ENCODE measurements around the gene RPL10A. TPM values are rescaled to one million over a fixed set of nuclear protein-coding genes. Genes with fewer than 3 reads are reported as not detected.

Gene RPL10A
- total and polyA plus RNA-seq, 2 of the 8 experiments (the other 6 are each of a cell fraction or from before 2014, with no cell fraction given): 1,893 to 2,948 TPM

GRCh38 chr6:35506536-35506935 lies 38.3 kb downstream of the RPL10A start:
- Histone ChIP-seq H3K23me2 (ENCODE audit: low read depth, low read length) (no peaks in the 10 kb centered on the region; the same call in 1 of the 2 replicates), H3K14ac (ENCODE audit: insufficient read length) (no peak overlapping the region), H3K9ac (replicated peaks in 1 of 4; ENCODE audit: extremely low read depth in 1 of 4, low read depth in 3 of 4, low read length in 3 of 4) (no peak overlapping the region), H2AK5ac (ENCODE audit: low read depth, low read length) (no peak overlapping the region), H2BK5ac (ENCODE audit: low read depth, low read length) (no peak overlapping the region), H2BK12ac (ENCODE audit: low read depth, low read length) (0 out of 2 replicates have a peak overlapping the region, but pooled peaks have one; percentile 60), H3K36me3 (ENCODE audit: control insufficient read depth in 2 of 4, insufficient read depth in 4 of 4, low read length in 3 of 4) (no peaks in the 10 kb centered on the region), H3K79me2 (ENCODE audit: control insufficient read depth in 1 of 2, insufficient read depth in 2 of 2, low read length in 2 of 2) (no peaks in the 10 kb centered on the region), H3K27me3 (replicated peaks in 1 of 4; ENCODE audit: control insufficient read depth in 3 of 4, extremely low read depth in 1 of 4, insufficient read depth in 3 of 4, low read length in 3 of 4) (peaks cover 0 to 15% (median 6%) of the 10 kb centered on the region in 4 experiments; a peak in 5 of 7 replicates), H4K91ac (replicated peaks; ENCODE audit: insufficient read length, low read length) (no peak overlapping the region), H3K56ac (replicated peaks; ENCODE audit: insufficient read length, low read depth, low read length) (no peak overlapping the region), H3K4me2 (ENCODE audit: insufficient read depth in 1 of 2, low read depth in 2 of 2, low read length in 2 of 2) (no peak overlapping the region), H3K23ac (ENCODE audit: insufficient read length) (no peak overlapping the region), H4K5ac (ENCODE audit: insufficient read length, low read depth, low read length) (no peak overlapping the region), H4K8ac (ENCODE audit: extremely low read depth, insufficient read depth, low read length) (no peak overlapping the region), H3K4me1 (replicated peaks in 1 of 4; ENCODE audit: control insufficient read depth in 3 of 4, insufficient read depth in 4 of 4, low read length in 3 of 4) (peaks cover 6 to 28% (median 16%) of the 10 kb centered on the region in 4 experiments), H2BK15ac (ENCODE audit: low read length) (no peak overlapping the region), H3K9me3 (ENCODE audit: insufficient read depth in 2 of 2, low read depth in 1 of 2, low read length in 1 of 2) (no peaks in the 10 kb centered on the region), H2AFZ (ENCODE audit: low read length) (no peak overlapping the region), H4K20me1 (replicated peaks in 1 of 2; ENCODE audit: control insufficient read depth in 1 of 2, insufficient read depth in 2 of 2, low read length in 2 of 2) (no peaks in the 10 kb centered on the region), H2BK20ac (ENCODE audit: low read length) (no peak overlapping the region), H3K27ac (ENCODE audit: low read depth, low read length) (no peak overlapping the region), H3K4ac (replicated peaks; ENCODE audit: insufficient read length, low read depth, low read length) (no peak overlapping the region), H3K18ac (ENCODE audit: extremely low read depth, low read length) (no peak overlapping the region), H2BK120ac (replicated peaks; ENCODE audit: low read depth, low read length) (no peak overlapping the region), H3K79me1 (ENCODE audit: low read depth, low read length) (no peaks in the 10 kb centered on the region), H3K4me3 (ENCODE audit: extremely low read depth in 1 of 4, insufficient read depth in 2 of 4, low read depth in 3 of 4, low read length in 4 of 4) (no peak overlapping the region)
- TF ChIP-seq GTF2F1 (IDR thresholded peaks at IDR 0.05; ENCODE audit: borderline replicate concordance, low read depth, low read length) (no peak), FOSL1 (IDR thresholded peaks at IDR 0.05; ENCODE audit: insufficient read depth, low read depth, low read length) (no peak), CREB1 (IDR thresholded peaks at IDR 0.05) (no peak), EGR1 (IDR thresholded peaks at IDR 0.05; ENCODE audit: borderline replicate concordance, low read depth, low read length) (no peak), YY1 (IDR thresholded peaks at IDR 0.05; ENCODE audit: low read depth, low read length) (no peak), HDAC6 (IDR thresholded peaks at IDR 0.05; ENCODE audit: low read depth, low read length) (no peak), RAD21 (IDR thresholded peaks at IDR 0.05 in 1 of 2, conservative IDR thresholded peaks at IDR 0.05 in 1 of 2; ENCODE audit: low read depth in 2 of 2, low read length in 2 of 2) (no peak), POLR2A (IDR thresholded peaks at IDR 0.05; ENCODE audit: control extremely low read depth in 1 of 2, low read depth in 2 of 2, low read length in 2 of 2) (no peak), TCF12 (IDR thresholded peaks at IDR 0.05; ENCODE audit: low read depth, low read length) (no peak), NANOG (IDR thresholded peaks at IDR 0.05; ENCODE audit: insufficient read depth, low read depth, low read length, poor library complexity, severe bottlenecking) (no peak), RXRA (IDR thresholded peaks at IDR 0.05; ENCODE audit: insufficient read depth, low read depth, low read length) (no peak), USF2 (IDR thresholded peaks at IDR 0.05; ENCODE audit: low read length) (no peak), JUND (IDR thresholded peaks at IDR 0.05; ENCODE audit: low read length) (no peak), SP2 (IDR thresholded peaks at IDR 0.05; ENCODE audit: low read length) (no peak)
- DNase-seq (ENCODE audit: low read depth in 1 of 2, low spot score in 2 of 2): no peak
- 97% methylated on average over 3 of the region's 3 CpGs; no CpG with 5 or more reads in 1 of the 2 experiments for WGBS, 2 experiments (ENCODE audit: extremely low coverage in 1 of 2, insufficient coverage in 1 of 2, insufficient read length in 1 of 2, insufficient replicate concordance in 2 of 2, low coverage in 1 of 2, low lambda C conversion rate in 2 of 2, missing lambda C conversion rate in 1 of 2)
- ChIA-PET POLR2A (ENCODE audit: partially characterized antibody) (interaction anchor here (0.8 to 37.6 kb wide), 3 partner anchors 10 to 46 kb away, joined by 3 to 1319 read pairs (median 54); partner anchors contain the start of genes RPL10A and TEAD3), CTCF (ENCODE audit: partially characterized antibody) (interaction anchor here (0.6 to 6.6 kb wide), 2 partner anchors 15 to 39 kb away, joined by 3 to 45 read pairs; no protein-coding TSS in a partner anchor)
- no peak for FAIRE-seq

Data from H1 (cell line).